CD14-positive monocyte (primary cell): ENCODE data around the gene SPDYE4. TPM values are rescaled to one million over a fixed set of nuclear protein-coding genes. Genes with fewer than 3 reads are reported as not detected.

Source experiments
- DNase-seq, 3 donors: peaks; one replicate each; pipeline ENCODE4 v3.0.0-alpha.2; 2011 to 2022
- H2AFZ ChIP-seq: 2 replicates; pipeline ENCODE4 v1.6.0; 2012; ENCODE audit warnings: mild to moderate bottlenecking, low read depth, low read length, inconsistent platforms; ENCODE audit not compliant: insufficient read depth, poor library complexity, severe bottlenecking
- H3K27ac ChIP-seq, 2 donors: 1 replicate in 1 of 2; 2 replicates in 1 of 2; pipeline ENCODE4 v1.5.1; 2012 to 2013; ENCODE audit warnings: low read length in 2 of 2, control low read depth in 1 of 2, inconsistent platforms in 1 of 2, low read depth in 1 of 2, mild to moderate bottlenecking in 1 of 2
- H3K27me3 ChIP-seq, 2 donors: one replicate each; pipeline versions ENCODE4 v1.6.0 to v1.6.1; 2011 to 2013; ENCODE audit warnings: low read length in 2 of 2; ENCODE audit not compliant: control insufficient read depth in 2 of 2, insufficient read depth in 2 of 2
- H3K36me3 ChIP-seq, 2 donors: replicated peaks in 1 of 2; 1 replicate in 1 of 2; 2 replicates in 1 of 2; pipeline versions ENCODE4 v1.5.1 to v1.6.1; 2012 to 2013; ENCODE audit warnings: low read length in 2 of 2, control low read depth in 1 of 2, inconsistent platforms in 1 of 2, mild to moderate bottlenecking in 1 of 2; ENCODE audit not compliant: insufficient read depth in 2 of 2, control insufficient read depth in 1 of 2
- H3K4me1 ChIP-seq, 2 donors: 1 replicate in 1 of 2; 2 replicates in 1 of 2; pipeline versions ENCODE4 v1.5.1 to v1.6.1; 2012 to 2013; ENCODE audit warnings: low read length in 2 of 2, control low read depth in 1 of 2, inconsistent platforms in 1 of 2, mild to moderate bottlenecking in 1 of 2, moderate library complexity in 1 of 2; ENCODE audit not compliant: insufficient read depth in 2 of 2, control insufficient read depth in 1 of 2
- H3K4me2 ChIP-seq: replicated peaks from 2 replicates; pipeline ENCODE3; 2012; ENCODE audit warnings: low read length, moderate library complexity, mild to moderate bottlenecking; ENCODE audit not compliant: poor library complexity, severe bottlenecking; ENCODE audit errors: extremely low read depth
- H3K4me3 ChIP-seq, 3 experiments: fragments of 200-600 bp in 1 of 3; sonication (generic) in 1 of 3; replicated peaks in 1 of 3; 1 replicate in 2 of 3; 2 replicates in 1 of 3; pipeline ENCODE4 v1.5.1; 2011 to 2013; ENCODE audit warnings: low read length in 3 of 3, mild to moderate bottlenecking in 3 of 3, control low read depth in 2 of 3, low read depth in 2 of 3, inconsistent platforms in 1 of 3, moderate library complexity in 1 of 3
- H3K79me2 ChIP-seq: 2 replicates; pipeline ENCODE4 v1.6.0; 2012; ENCODE audit warnings: mild to moderate bottlenecking, control low read depth, inconsistent platforms, low read length, moderate library complexity; ENCODE audit not compliant: insufficient read depth
- H3K9ac ChIP-seq: 2 replicates; pipeline ENCODE4 v1.6.0; 2017; ENCODE audit warnings: low read length, mild to moderate bottlenecking; ENCODE audit not compliant: insufficient read depth, poor library complexity, severe bottlenecking
- H3K9me3 ChIP-seq, 2 donors: replicated peaks in 1 of 2; 1 replicate in 1 of 2; 2 replicates in 1 of 2; pipeline versions ENCODE4 v1.5.1 to v1.6.1; 2012 to 2013; ENCODE audit warnings: low read length in 2 of 2, control low read depth in 1 of 2; ENCODE audit not compliant: control insufficient read depth in 1 of 2, insufficient read depth in 1 of 2
- H4K20me1 ChIP-seq: 2 replicates; pipeline ENCODE4 v1.6.0; 2012; ENCODE audit warnings: mild to moderate bottlenecking, low read length, control low read depth, moderate library complexity; ENCODE audit not compliant: insufficient read depth
- H3K27ac Mint-ChIP-seq, 7 donors: one replicate each; pipeline ENCODE4 v1.8.0; 2020; ENCODE audit warnings: mild to moderate bottlenecking in 7 of 7, mixed read lengths in 7 of 7, moderate library complexity in 6 of 7, inconsistent platforms in 2 of 7
- H3K27me3 Mint-ChIP-seq, 3 donors: one replicate each; pipeline ENCODE4 v1.8.0; 2021 to 2022; ENCODE audit warnings: low read depth in 3 of 3, mild to moderate bottlenecking in 3 of 3, mixed read lengths in 3 of 3, moderate library complexity in 3 of 3, inconsistent platforms in 1 of 3
- H3K36me3 Mint-ChIP-seq, 2 donors: one replicate each; pipeline ENCODE4 v1.8.0; 2020; ENCODE audit warnings: mixed read lengths in 2 of 2, inconsistent platforms in 1 of 2, mild to moderate bottlenecking in 1 of 2
- H3K4me1 Mint-ChIP-seq: one replicate; pipeline ENCODE4 v1.8.0; 2020; ENCODE audit warnings: mild to moderate bottlenecking, mixed read lengths
- H3K4me3 Mint-ChIP-seq, 2 donors: one replicate each; pipeline ENCODE4 v1.8.0; 2020; ENCODE audit warnings: mild to moderate bottlenecking in 2 of 2, mixed read lengths in 2 of 2, moderate library complexity in 1 of 2
- H3K9me3 Mint-ChIP-seq, 7 donors: one replicate each; pipeline ENCODE4 v1.8.0; 2020 to 2022; ENCODE audit warnings: mixed read lengths in 7 of 7, mild to moderate bottlenecking in 6 of 7, moderate library complexity in 6 of 7, inconsistent platforms in 2 of 7
- CTCF ChIP-seq: fragments of 200-600 bp; IDR thresholded peaks from one replicate; pipeline ENCODE4 v1.8.0; 2022; ENCODE audit warnings: antibody characterized with exemption, mild to moderate bottlenecking
- WGBS: methylation state at CpG from one replicate; pipeline ENCODE4 v1.1.5; 2013; ENCODE audit warnings: missing lambda C conversion rate; ENCODE audit not compliant: insufficient coverage; 5-methylcytosine and 5-hydroxymethylcytosine counted together
- intact Hi-C, 2 donors: fragments of 100-400 bp; cut with micrococcal nuclease; formaldehyde crosslinking; loops; one replicate each; pipeline versions ENCODE4 v1.15.0 to v1.15.1; 2023
- polyA plus RNA-seq, 3 donors: library from polyadenylated mRNA; depleted of rRNA in 1 of 3; unstranded in 2 of 3; stranded (reverse) in 1 of 3; fragments of 300-500 nt in 2 of 3; fragments of >200 nt in 1 of 3; fragmentation: Illumina TruSeq in 2 of 3; gene quantifications; 1 replicate in 2 of 3; 2 replicates in 1 of 3; pipeline ENCODE4 v1.2.3, GENCODE V29; 2012 to 2021

Gene SPDYE4
- polyA plus RNA-seq, 3 donors = 0.09 TPM; not detected in 2

DNA sequence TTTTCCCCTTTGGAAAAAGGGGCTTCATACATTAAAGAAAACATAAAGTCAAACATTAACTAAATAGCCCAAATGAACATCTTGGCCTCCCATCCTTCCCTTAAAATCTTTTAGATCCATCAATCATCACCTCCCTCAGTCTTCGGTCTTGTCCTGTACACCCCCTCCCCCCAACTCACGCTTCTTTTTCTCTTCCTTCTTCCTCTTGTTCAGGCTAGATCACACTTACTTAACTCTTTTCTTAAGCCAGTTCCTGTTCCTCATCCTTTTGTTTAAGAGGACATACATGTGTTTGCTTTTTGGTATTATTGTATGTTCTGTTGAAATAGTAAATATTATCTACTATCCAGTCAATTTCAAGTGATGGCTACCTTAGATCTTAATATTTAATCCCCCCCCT lies 35.3 kb upstream of the SPDYE4 start:
- peaks cover 48% of the 10 kb centered on the region for H3K4me1 Mint-ChIP-seq
- no peaks in the 10 kb centered on the region for H4K20me1 ChIP-seq
- no peaks in the 10 kb centered on the region for H3K79me2 ChIP-seq
- H3K9ac ChIP-seq = peak overlapping the region; percentile 13
- H3K9me3 Mint-ChIP-seq = peaks cover 0 to 15% (median 9%) of the 10 kb centered on the region in 7 donors
- H3K9me3 ChIP-seq = peaks cover 3 to 6% of the 10 kb centered on the region in 2 donors
- no peaks in the 10 kb centered on the region for H3K27me3 ChIP-seq
- peak overlapping the region; percentile 52 to 82 for H3K27ac ChIP-seq
- peaks cover 10 to 19% of the 10 kb centered on the region in 2 donors for H3K36me3 ChIP-seq
- H3K4me3 Mint-ChIP-seq = peak overlapping the region in 1 of 2 donors; percentile 79
- H3K27me3 Mint-ChIP-seq = peaks cover 0 to 5% (median 0%) of the 10 kb centered on the region in 3 donors
- peak; percentile 27 to 59 (median 52) for DNase-seq
- no CpG with 5 or more reads among the region's 2 CpGs for WGBS
- TF ChIP-seq CTCF = no peak
- intact Hi-C loops = loop anchor here in 1 of 2 donors (2.0 to 5.0 kb wide), 2 partner anchors 13 to 46 kb away; no protein-coding TSS in a partner anchor
- H3K4me3 ChIP-seq = peak overlapping the region in 1 of 3 experiments; percentile 36
- peaks cover 41 to 56% of the 10 kb centered on the region in 2 donors for H3K4me1 ChIP-seq
- H3K27ac Mint-ChIP-seq = peak overlapping the region; percentile 74 to 91 (median 88)
- peaks cover 22 to 31% of the 10 kb centered on the region in 2 donors for H3K36me3 Mint-ChIP-seq
- H3K4me2 ChIP-seq = peak overlapping the region; percentile 47
- H2AFZ ChIP-seq = peak overlapping the region; percentile 42

- H3K36me3 ChIP-seq = peaks cover 5 to 9% of the 10 kb centered on the region in 2 donors
- Mint-ChIP-seq H3K36me3 (peaks cover 13 to 21% of the 10 kb centered on the region in 2 donors), H3K9me3 (peaks cover 0 to 15% (median 9%) of the 10 kb centered on the region in 7 donors), H3K4me1 (peaks cover 48% of the 10 kb centered on the region), H3K27me3 (peaks cover 0 to 4% (median 0%) of the 10 kb centered on the region in 3 donors), H3K4me3 (no peak overlapping the region), H3K27ac (peak overlapping the region in 4 of 7 donors; percentile 77 to 95 (median 89))
- H3K4me2 ChIP-seq = no peak overlapping the region
- intact Hi-C loops = loop anchor here in 1 of 2 donors (2.0 to 5.0 kb wide), 2 partner anchors 14 to 45 kb away; no protein-coding TSS in a partner anchor
- no peak for DNase-seq
- no CpG with 5 or more reads among the region's 6 CpGs for WGBS
- H3K27ac ChIP-seq = peak overlapping the region in 1 of 2 donors; percentile 76
- H3K27me3 ChIP-seq = no peaks in the 10 kb centered on the region
- no peak overlapping the region for H2AFZ ChIP-seq
- H3K9me3 ChIP-seq = peaks cover 3 to 6% of the 10 kb centered on the region in 2 donors
- no peak overlapping the region for H3K4me3 ChIP-seq
- no peak overlapping the region for H3K9ac ChIP-seq
- H4K20me1 ChIP-seq = no peaks in the 10 kb centered on the region
- H3K4me1 ChIP-seq = peaks cover 41 to 56% of the 10 kb centered on the region in 2 donors
- no peak for TF ChIP-seq CTCF
- no peaks in the 10 kb centered on the region for H3K79me2 ChIP-seq
Measured at GRCh38 chr17:8792646-8793045, 34.3 kb upstream of the SPDYE4 start.
